Endodermal cell (in vitro differentiated cells): ENCODE measurements around the gene GSAP. TPM values are rescaled to one million over a fixed set of nuclear protein-coding genes. Genes with fewer than 3 reads are reported as not detected.

Experiments used
- DNase-seq: peaks from one replicate; pipeline ENCODE4 v3.0.0-alpha.2; 2017
- H3K27ac ChIP-seq: 2 replicates; pipeline ENCODE4 v1.5.1; 2013; ENCODE audit warnings: mild to moderate bottlenecking, low read depth, low read length, moderate library complexity
- H3K27me3 ChIP-seq: 2 replicates; pipeline ENCODE4 v1.6.1; 2013; ENCODE audit warnings: mild to moderate bottlenecking, low read length, moderate library complexity; ENCODE audit not compliant: insufficient read depth, control insufficient read depth, poor library complexity, severe bottlenecking
- H3K36me3 ChIP-seq: 2 replicates; pipeline ENCODE4 v1.7.0; 2013; ENCODE audit warnings: mild to moderate bottlenecking, low read length, moderate library complexity; ENCODE audit not compliant: control insufficient read depth, insufficient read depth
- H3K4me1 ChIP-seq: one replicate; pipeline ENCODE4 v1.7.0; 2013; ENCODE audit warnings: low read length; ENCODE audit not compliant: control insufficient read depth, insufficient read depth
- H3K4me3 ChIP-seq: 2 replicates; pipeline ENCODE4 v1.5.1; 2013; ENCODE audit warnings: mild to moderate bottlenecking, low read length, moderate library complexity
- H3K9ac ChIP-seq: 2 replicates; pipeline ENCODE4 v1.6.1; 2013; ENCODE audit warnings: mild to moderate bottlenecking, low read length, moderate library complexity; ENCODE audit not compliant: poor library complexity, severe bottlenecking; ENCODE audit errors: extremely low read depth
- H3K9me3 ChIP-seq: 2 replicates; pipeline ENCODE4 v1.6.1; 2013; ENCODE audit warnings: mild to moderate bottlenecking, low read length, moderate library complexity; ENCODE audit not compliant: control insufficient read depth
- H3K27ac Mint-ChIP-seq: 2 replicates; pipeline ENCODE4 v1.8.0; 2020; ENCODE audit warnings: mixed read lengths
- H3K27me3 Mint-ChIP-seq: 2 replicates; pipeline ENCODE4 v1.8.0; 2021; ENCODE audit warnings: mild to moderate bottlenecking, mixed read lengths; ENCODE audit not compliant: insufficient read depth
- H3K36me3 Mint-ChIP-seq: 2 replicates; pipeline ENCODE4 v1.8.0; 2020; ENCODE audit warnings: low read depth, mixed read lengths
- H3K4me1 Mint-ChIP-seq: 2 replicates; pipeline ENCODE4 v1.8.0; 2020; ENCODE audit warnings: mixed read lengths
- H3K4me3 Mint-ChIP-seq: 2 replicates; pipeline ENCODE4 v1.8.0; 2020; ENCODE audit warnings: mild to moderate bottlenecking, moderate library complexity, mixed read lengths
- H3K9me3 Mint-ChIP-seq: 2 replicates; pipeline ENCODE4 v1.8.0; 2020; ENCODE audit warnings: mild to moderate bottlenecking, mixed read lengths
- WGBS, 2 experiments: methylation state at CpG; one replicate each; pipeline versions ENCODE4 v1.1.5 to v1.1.7; 2013; ENCODE audit warnings: missing lambda C conversion rate in 2 of 2, mixed read lengths in 1 of 2; ENCODE audit not compliant: insufficient coverage in 1 of 2, insufficient read length in 1 of 2; 5-methylcytosine and 5-hydroxymethylcytosine counted together
- total RNA-seq, 2 donors: library from RNA; stranded (reverse); fragmentation: NEBNext Ultra II Directional in 1 of 2; extraction: Animal tissue kit (Norgen Biotek cat#: 25700) in 1 of 2; gene quantifications; 2 replicates in 1 of 2; 3 replicates in 1 of 2; pipeline ENCODE4 v1.2.1, GENCODE V29; 2021
- TF ChIP-seq, protein P1 (sequence below): fragments of 200-600 bp; sonication (generic); conservative IDR thresholded peaks from 2 replicates; pipeline ENCODE4 v1.5.0; 2021; ENCODE audit warnings: antibody characterized with exemption, mild to moderate bottlenecking

GSAP gene
- total RNA-seq, 2 donors from 2014 or later = 0.82 to 0.90 TPM

DNA sequence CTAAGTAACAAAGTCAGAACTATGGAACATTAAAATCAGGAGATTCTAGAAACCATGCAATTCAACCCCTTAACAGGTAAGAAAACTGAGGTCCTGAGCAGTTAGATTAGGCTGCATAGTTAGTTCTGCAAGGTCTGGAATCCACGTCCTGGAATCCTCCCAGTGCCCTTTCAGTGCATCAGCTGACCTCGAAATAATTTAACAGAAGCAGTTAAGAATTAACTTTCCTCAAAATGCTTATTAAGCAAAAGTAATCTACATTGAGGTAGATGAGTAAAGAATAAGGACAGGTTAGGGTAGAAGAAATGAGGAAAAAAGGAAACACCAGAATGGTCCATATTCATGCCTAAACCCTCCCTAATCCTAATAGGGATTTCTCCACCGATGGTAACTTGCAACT lies 37.6 kb downstream of the GSAP start:
- Histone ChIP-seq H3K4me3 (no peak overlapping the region), H3K27ac (no peak overlapping the region), H3K36me3 (no peaks in the 10 kb centered on the region), H3K9ac (no peak overlapping the region), H3K27me3 (no peaks in the 10 kb centered on the region), H3K9me3 (no peaks in the 10 kb centered on the region), H3K4me1 (no peaks in the 10 kb centered on the region)
- Mint-ChIP-seq H3K27ac (no peak overlapping the region), H3K9me3 (no peaks in the 10 kb centered on the region), H3K4me1 (peaks cover 3% of the 10 kb centered on the region), H3K27me3 (no peaks in the 10 kb centered on the region), H3K4me3 (no peak overlapping the region), H3K36me3 (no peaks in the 10 kb centered on the region)
- TF ChIP-seq, protein P1, sequence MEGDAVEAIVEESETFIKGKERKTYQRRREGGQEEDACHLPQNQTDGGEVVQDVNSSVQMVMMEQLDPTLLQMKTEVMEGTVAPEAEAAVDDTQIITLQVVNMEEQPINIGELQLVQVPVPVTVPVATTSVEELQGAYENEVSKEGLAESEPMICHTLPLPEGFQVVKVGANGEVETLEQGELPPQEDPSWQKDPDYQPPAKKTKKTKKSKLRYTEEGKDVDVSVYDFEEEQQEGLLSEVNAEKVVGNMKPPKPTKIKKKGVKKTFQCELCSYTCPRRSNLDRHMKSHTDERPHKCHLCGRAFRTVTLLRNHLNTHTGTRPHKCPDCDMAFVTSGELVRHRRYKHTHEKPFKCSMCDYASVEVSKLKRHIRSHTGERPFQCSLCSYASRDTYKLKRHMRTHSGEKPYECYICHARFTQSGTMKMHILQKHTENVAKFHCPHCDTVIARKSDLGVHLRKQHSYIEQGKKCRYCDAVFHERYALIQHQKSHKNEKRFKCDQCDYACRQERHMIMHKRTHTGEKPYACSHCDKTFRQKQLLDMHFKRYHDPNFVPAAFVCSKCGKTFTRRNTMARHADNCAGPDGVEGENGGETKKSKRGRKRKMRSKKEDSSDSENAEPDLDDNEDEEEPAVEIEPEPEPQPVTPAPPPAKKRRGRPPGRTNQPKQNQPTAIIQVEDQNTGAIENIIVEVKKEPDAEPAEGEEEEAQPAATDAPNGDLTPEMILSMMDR = no peak
- DNase-seq = no peak
- WGBS, 2 experiments = 84 to 86% methylated on average over 1 to 3 of the region's 3 CpGs

DNA sequence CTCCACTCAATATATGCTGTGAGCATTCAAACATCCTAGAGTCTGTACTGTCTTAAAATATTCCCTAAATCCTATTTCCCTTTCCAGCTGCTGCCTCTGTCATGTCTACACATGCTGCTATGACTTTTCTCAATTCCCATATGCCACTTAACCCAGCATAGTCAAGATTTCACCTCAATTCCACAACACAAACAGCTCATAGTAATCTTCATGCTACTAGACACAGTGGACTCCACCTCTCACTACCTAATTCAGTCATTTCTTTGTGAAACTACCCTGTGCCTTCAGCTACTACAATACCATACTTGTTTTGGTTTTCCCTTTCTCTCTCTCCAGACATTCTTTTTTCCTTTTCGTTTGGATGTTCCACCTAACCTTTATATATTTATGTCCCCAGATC lies 45.5 kb downstream of the GSAP start:
- Histone ChIP-seq H3K9me3 (no peaks in the 10 kb centered on the region), H3K27ac (no peak overlapping the region), H3K36me3 (no peaks in the 10 kb centered on the region), H3K4me3 (no peak overlapping the region), H3K9ac (no peak overlapping the region), H3K4me1 (no peaks in the 10 kb centered on the region), H3K27me3 (no peaks in the 10 kb centered on the region)
- Mint-ChIP-seq H3K4me1 (no peaks in the 10 kb centered on the region), H3K9me3 (no peaks in the 10 kb centered on the region), H3K27me3 (no peaks in the 10 kb centered on the region), H3K36me3 (no peaks in the 10 kb centered on the region), H3K4me3 (no peak overlapping the region), H3K27ac (no peak overlapping the region)
- no peak for DNase-seq
- TF ChIP-seq, protein P1 = no peak
- 63 to 93% methylated on average over 1 of the region's 1 CpG for WGBS, 2 experiments

DNA sequence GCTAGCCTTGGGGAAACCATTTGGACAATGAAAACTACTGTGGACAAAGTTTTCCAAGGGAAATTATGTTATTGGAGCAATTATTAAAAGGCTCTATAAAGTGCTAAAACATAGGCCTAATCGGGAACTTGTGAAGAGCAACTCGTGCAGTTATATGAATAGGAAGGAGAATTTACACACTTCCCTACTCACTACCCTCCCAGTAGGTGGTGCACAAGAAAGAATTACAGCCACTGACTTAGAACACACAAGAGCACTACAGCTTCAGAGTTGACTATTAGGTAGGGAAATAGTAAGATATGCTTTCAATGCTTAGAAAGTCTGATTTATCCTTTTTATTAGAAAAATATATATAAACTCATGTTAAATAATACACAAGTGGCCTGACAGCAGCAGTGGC lies 47.2 kb downstream of the GSAP start:
- no peaks in the 10 kb centered on the region for H3K4me1 ChIP-seq
- Mint-ChIP-seq H3K4me1 (no peaks in the 10 kb centered on the region), H3K27me3 (no peaks in the 10 kb centered on the region), H3K27ac (no peak overlapping the region), H3K4me3 (no peak overlapping the region), H3K36me3 (no peaks in the 10 kb centered on the region), H3K9me3 (no peaks in the 10 kb centered on the region)
- no peaks in the 10 kb centered on the region for H3K36me3 ChIP-seq
- no peaks in the 10 kb centered on the region for H3K9me3 ChIP-seq
- TF ChIP-seq, protein P1 = peak; percentile 17
- no peaks in the 10 kb centered on the region for H3K27me3 ChIP-seq
- WGBS, 2 experiments = 100% methylated on average over 1 of the region's 2 CpGs; no CpG with 5 or more reads in 1 of the 2 experiments
- no peak overlapping the region for H3K4me3 ChIP-seq
- H3K9ac ChIP-seq = no peak overlapping the region
- no peak for DNase-seq
- H3K27ac ChIP-seq = no peak overlapping the region
